HCT116 (cell line): Measurements from ENCODE around the gene ACTL7B. TPM values are rescaled to one million over a fixed set of nuclear protein-coding genes. Genes with fewer than 3 reads are reported as not detected.

ENCODE experiments used
- ATAC-seq: fragments of 200-7000 bp; cut with Tn5 transposase; 2 replicates; pipeline ENCODE4 v1.9.1; 2020; ENCODE audit warnings: mild to moderate bottlenecking, moderate library complexity
- BruUV-seq: library from RNA; stranded (reverse); fragments of 400-500 nt; replicated peaks from 2 replicates; lab custom pipeline; 2021; lab: Mats Ljungman, UMichigan
- CTCF ChIA-PET: fragments of 300-600 bp; sonication (Branson Sonifier 250); formaldehyde crosslinking; loops from one replicate; lab custom pipeline; 2021; ENCODE audit warnings: antibody characterized with exemption; lab: Charles Lee
- POLR2A ChIA-PET: fragments of 300-600, 350-600 bp; sonication (Branson Sonifier 250); formaldehyde crosslinking; loops from one replicate; lab custom pipeline; 2021; ENCODE audit warnings: antibody characterized with exemption; lab: Charles Lee
- RAD21 ChIA-PET, 2 experiments: fragments of 300-600 bp; sonication (Branson Sonifier 250); formaldehyde crosslinking; loops; one replicate each; lab custom pipeline; 2023; ENCODE audit warnings: low total read pairs in 2 of 2; ENCODE audit not compliant: uncharacterized antibody in 2 of 2, unreplicated experiment in 2 of 2, low non-redundant PET in 1 of 2; lab: Charles Lee
- DNase-seq: peaks from one replicate; pipeline ENCODE4 v3.0.0-alpha.2; 2010; ENCODE audit warnings: low read depth, low spot score
- H2AFZ ChIP-seq: fragments of 200-600 bp; shearing (Covaris generic), sonication (generic); 2 replicates; pipeline ENCODE4 v1.6.1; 2017; ENCODE audit warnings: low read depth, mixed run types, mixed read lengths, antibody characterized with exemption, low read length; ENCODE audit not compliant: poor library complexity, severe bottlenecking
- H3K27ac ChIP-seq: 2 replicates; pipeline ENCODE4 v1.5.1; 2012; ENCODE audit warnings: low read depth, low read length
- H3K27me3 ChIP-seq: fragments of 200-600 bp; sonication (generic); 2 replicates; pipeline ENCODE4 v1.6.1; 2016; ENCODE audit warnings: mixed run types, low read length, mixed read lengths; ENCODE audit not compliant: insufficient read depth
- H3K36me3 ChIP-seq, 2 experiments: fragments of 200-500 bp in 1 of 2; fragments of 200-600 bp in 1 of 2; sonication (Bioruptor generic) in 1 of 2; sonication (generic) in 1 of 2; 2 replicates each; pipeline versions ENCODE4 v1.5.1 to v1.6.1; 2014 to 2016; ENCODE audit warnings: low read length in 2 of 2, inconsistent platforms in 1 of 2, mixed read lengths in 1 of 2, mixed run types in 1 of 2; ENCODE audit not compliant: insufficient read depth in 2 of 2, control insufficient read depth in 1 of 2
- H3K4me1 ChIP-seq, 2 experiments: fragments of 200-600 bp in 1 of 2; sonication (generic) in 1 of 2; 2 replicates each; pipeline versions ENCODE4 v1.5.1 to v1.6.1; 2012 to 2017; ENCODE audit warnings: low read length in 2 of 2, inconsistent platforms in 1 of 2, mild to moderate bottlenecking in 1 of 2, mixed read lengths in 1 of 2, mixed run types in 1 of 2, moderate library complexity in 1 of 2; ENCODE audit not compliant: insufficient read depth in 2 of 2, control insufficient read depth in 1 of 2
- H3K4me2 ChIP-seq: fragments of 200-600 bp; sonication (generic); 2 replicates; pipeline ENCODE4 v1.6.1; 2017; ENCODE audit warnings: mixed run types, low read length, mixed read lengths
- H3K4me3 ChIP-seq, 2 experiments: fragments of 200-600 bp in 1 of 2; sonication (generic) in 1 of 2; replicated peaks in 1 of 2; 2 replicates each; pipeline ENCODE4 v1.5.1; 2011 to 2016; ENCODE audit warnings: low read length in 2 of 2, control low read depth in 1 of 2, low read depth in 1 of 2, mild to moderate bottlenecking in 1 of 2, mixed read lengths in 1 of 2, mixed run types in 1 of 2
- H3K79me2 ChIP-seq: fragments of 200-600 bp; sonication (generic); 2 replicates; pipeline ENCODE4 v1.6.1; 2017; ENCODE audit warnings: mild to moderate bottlenecking, mixed run types, low read length, moderate library complexity, mixed read lengths; ENCODE audit not compliant: insufficient read depth
- H3K9ac ChIP-seq: fragments of 200-600 bp; sonication (generic); 2 replicates; pipeline ENCODE4 v1.6.1; 2016; ENCODE audit warnings: low read length, mixed read lengths
- H3K9me2 ChIP-seq: fragments of 200-600 bp; sonication (generic), shearing (Covaris generic); 2 replicates; pipeline ENCODE4 v1.6.1; 2017; ENCODE audit warnings: mixed run types, mild to moderate bottlenecking, moderate library complexity; ENCODE audit not compliant: insufficient read depth
- H3K9me3 ChIP-seq, 2 experiments: fragments of 200-500 bp in 1 of 2; fragments of 200-600 bp in 1 of 2; sonication (Bioruptor generic) in 1 of 2; sonication (generic) in 1 of 2; 2 replicates each; pipeline ENCODE4 v1.6.1; 2014 to 2017; ENCODE audit warnings: low read length in 2 of 2, mixed read lengths in 2 of 2, inconsistent platforms in 1 of 2, low read depth in 1 of 2, mild to moderate bottlenecking in 1 of 2, mixed run types in 1 of 2, moderate library complexity in 1 of 2; ENCODE audit not compliant: control insufficient read depth in 1 of 2, insufficient read depth in 1 of 2
- H4K20me1 ChIP-seq: fragments of 200-600 bp; sonication (generic), shearing (Covaris generic); 2 replicates; pipeline ENCODE4 v1.6.1; 2017; ENCODE audit warnings: mixed run types, mild to moderate bottlenecking, moderate library complexity; ENCODE audit not compliant: insufficient read depth
- ATF3 ChIP-seq: IDR thresholded peaks from 2 replicates; pipeline ENCODE4 v1.6.1; 2012
- CBX3 ChIP-seq: IDR thresholded peaks from 2 replicates; pipeline ENCODE4 v1.6.1; 2012; ENCODE audit warnings: low read depth
- CEBPB ChIP-seq: IDR thresholded peaks from 2 replicates; pipeline ENCODE4 v1.6.1; 2012; ENCODE audit warnings: low read depth
- CTCF ChIP-seq, 3 experiments: fragments of 200-600 bp in 1 of 3; sonication (generic) in 1 of 3; IDR thresholded peaks in 2 of 3; conservative IDR thresholded peaks in 1 of 3; 2 replicates each; pipeline ENCODE4 v1.5.1; 2012 to 2017; ENCODE audit warnings: low read depth in 2 of 3, low read length in 2 of 3, antibody characterized with exemption in 1 of 3, borderline replicate concordance in 1 of 3, control low read depth in 1 of 3, mild to moderate bottlenecking in 1 of 3, mixed read lengths in 1 of 3, mixed run types in 1 of 3, moderate library complexity in 1 of 3; ENCODE audit not compliant: insufficient read depth in 1 of 3
- EGR1 ChIP-seq: IDR thresholded peaks from 2 replicates; pipeline ENCODE4 v1.6.1; 2012; ENCODE audit warnings: low read depth
- EZH2 ChIP-seq: fragments of 200-600 bp; sonication (generic); IDR thresholded peaks from 2 replicates; pipeline ENCODE4 v1.6.1; 2017; ENCODE audit warnings: antibody characterized with exemption, mixed run types
- EZH2phosphoT487 ChIP-seq: fragments of 200-600 bp; IDR thresholded peaks from 2 replicates; pipeline ENCODE4 v1.6.1; 2018; ENCODE audit warnings: antibody characterized with exemption, borderline replicate concordance
- FOSL1 ChIP-seq: IDR thresholded peaks from 2 replicates; pipeline ENCODE4 v1.6.1; 2012; ENCODE audit warnings: low read depth
- POLR2A ChIP-seq: IDR thresholded peaks from 2 replicates; pipeline ENCODE4 v1.7.0; 2011; ENCODE audit warnings: borderline replicate concordance; ENCODE audit not compliant: insufficient read depth, insufficient read length; ENCODE audit errors: extremely low read depth
- POLR2AphosphoS5 ChIP-seq: IDR thresholded peaks from 2 replicates; pipeline ENCODE4 v1.6.1; 2011; ENCODE audit warnings: mild to moderate bottlenecking, low read depth, low read length, moderate library complexity
- RAD21 ChIP-seq: IDR thresholded peaks from 2 replicates; pipeline ENCODE4 v1.6.1; 2012; ENCODE audit warnings: low read depth, mild to moderate bottlenecking
- SP1 ChIP-seq: IDR thresholded peaks from 2 replicates; pipeline ENCODE4 v1.6.1; 2012; ENCODE audit warnings: low read depth
- SRF ChIP-seq: IDR thresholded peaks from 2 replicates; pipeline ENCODE4 v1.6.1; 2012; ENCODE audit warnings: low read depth
- TCF7L2 ChIP-seq: IDR thresholded peaks from 2 replicates; pipeline ENCODE4 v1.7.0; 2011; ENCODE audit warnings: borderline replicate concordance, inconsistent platforms; ENCODE audit not compliant: insufficient read depth, insufficient read length; ENCODE audit errors: extremely low read depth
- ZBTB33 ChIP-seq: IDR thresholded peaks from 2 replicates; pipeline ENCODE4 v1.6.1; 2011; ENCODE audit warnings: mild to moderate bottlenecking, low read length, moderate library complexity; ENCODE audit not compliant: insufficient replicate concordance; ENCODE audit errors: extremely low read depth
- ZFX ChIP-seq: fragments of 450-650 bp; IDR thresholded peaks from 2 replicates; pipeline ENCODE4 v1.6.1; 2017
- ZNF274 ChIP-seq: fragments of 200-500 bp; sonication (Bioruptor generic); IDR thresholded peaks from 2 replicates; pipeline ENCODE4 v1.6.1; 2014; ENCODE audit warnings: mild to moderate bottlenecking, low read depth, low read length, inconsistent platforms
- intact Hi-C: fragments of 100-400 bp; cut with micrococcal nuclease; formaldehyde crosslinking; loops from 2 replicates; pipeline ENCODE4 v1.10.0; 2022
- total RNA-seq: library from RNA; stranded (reverse); gene quantifications from one replicate; pipeline ENCODE4 v1.2.1, GENCODE V29; 2021; ENCODE audit not compliant: unreplicated experiment
- TF ChIP-seq, protein P1 (sequence below): IDR thresholded peaks from 2 replicates; pipeline ENCODE4 v1.6.1; 2012
- TF ChIP-seq, protein P2 (sequence below): IDR thresholded peaks from 2 replicates; pipeline ENCODE4 v1.6.1; 2012; ENCODE audit warnings: low read depth

The ACTL7B gene
- total RNA-seq, 1 experiment from 2014 or later = not detected

GRCh38 chr9:108854641-108855528, 901 bp downstream of the ACTL7B start:
- ATAC-seq = no peak
- no peaks in the 10 kb centered on the region for H3K36me3 ChIP-seq
- TF ChIP-seq CTCF (IDR thresholded peaks at IDR 0.05 in 2 of 3, conservative IDR thresholded peaks at IDR 0.05 in 1 of 3; ENCODE audit: borderline replicate concordance in 1 of 3, insufficient read depth in 1 of 3, low read depth in 2 of 3, low read length in 2 of 3) (no peak), SP1 (no peak), CBX3 (no peak), TCF7L2 (no peak), EZH2 (no peak), POLR2A (no peak), FOSL1 (no peak), SRF (no peak), POLR2AphosphoS5 (no peak), EGR1 (no peak), ZBTB33 (no peak), ZFX (no peak), CEBPB (no peak), ATF3 (no peak), EZH2phosphoT487 (no peak), RAD21 (no peak), ZNF274 (no peak)
- TF ChIP-seq, protein P1, sequence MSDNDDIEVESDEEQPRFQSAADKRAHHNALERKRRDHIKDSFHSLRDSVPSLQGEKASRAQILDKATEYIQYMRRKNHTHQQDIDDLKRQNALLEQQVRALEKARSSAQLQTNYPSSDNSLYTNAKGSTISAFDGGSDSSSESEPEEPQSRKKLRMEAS = no peak
- TF ChIP-seq, protein P2, sequence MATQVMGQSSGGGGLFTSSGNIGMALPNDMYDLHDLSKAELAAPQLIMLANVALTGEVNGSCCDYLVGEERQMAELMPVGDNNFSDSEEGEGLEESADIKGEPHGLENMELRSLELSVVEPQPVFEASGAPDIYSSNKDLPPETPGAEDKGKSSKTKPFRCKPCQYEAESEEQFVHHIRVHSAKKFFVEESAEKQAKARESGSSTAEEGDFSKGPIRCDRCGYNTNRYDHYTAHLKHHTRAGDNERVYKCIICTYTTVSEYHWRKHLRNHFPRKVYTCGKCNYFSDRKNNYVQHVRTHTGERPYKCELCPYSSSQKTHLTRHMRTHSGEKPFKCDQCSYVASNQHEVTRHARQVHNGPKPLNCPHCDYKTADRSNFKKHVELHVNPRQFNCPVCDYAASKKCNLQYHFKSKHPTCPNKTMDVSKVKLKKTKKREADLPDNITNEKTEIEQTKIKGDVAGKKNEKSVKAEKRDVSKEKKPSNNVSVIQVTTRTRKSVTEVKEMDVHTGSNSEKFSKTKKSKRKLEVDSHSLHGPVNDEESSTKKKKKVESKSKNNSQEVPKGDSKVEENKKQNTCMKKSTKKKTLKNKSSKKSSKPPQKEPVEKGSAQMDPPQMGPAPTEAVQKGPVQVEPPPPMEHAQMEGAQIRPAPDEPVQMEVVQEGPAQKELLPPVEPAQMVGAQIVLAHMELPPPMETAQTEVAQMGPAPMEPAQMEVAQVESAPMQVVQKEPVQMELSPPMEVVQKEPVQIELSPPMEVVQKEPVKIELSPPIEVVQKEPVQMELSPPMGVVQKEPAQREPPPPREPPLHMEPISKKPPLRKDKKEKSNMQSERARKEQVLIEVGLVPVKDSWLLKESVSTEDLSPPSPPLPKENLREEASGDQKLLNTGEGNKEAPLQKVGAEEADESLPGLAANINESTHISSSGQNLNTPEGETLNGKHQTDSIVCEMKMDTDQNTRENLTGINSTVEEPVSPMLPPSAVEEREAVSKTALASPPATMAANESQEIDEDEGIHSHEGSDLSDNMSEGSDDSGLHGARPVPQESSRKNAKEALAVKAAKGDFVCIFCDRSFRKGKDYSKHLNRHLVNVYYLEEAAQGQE = no peak

More at GRCh38 chr9:108854641-108855528, 901 bp downstream of the ACTL7B start:
- Histone ChIP-seq H3K27me3 (no peaks in the 10 kb centered on the region), H3K4me2 (no peak overlapping the region), H3K9me3 (no peaks in the 10 kb centered on the region), H3K27ac (no peak overlapping the region), H3K9ac (no peak overlapping the region), H3K9me2 (no peaks in the 10 kb centered on the region), H3K79me2 (no peaks in the 10 kb centered on the region), H4K20me1 (no peaks in the 10 kb centered on the region), H2AFZ (no peak overlapping the region), H3K4me3 (no peak overlapping the region), H3K4me1 (peaks cover 0 to 9% of the 10 kb centered on the region in 2 experiments; a peak in 2 of 4 replicates)
- ChIA-PET RAD21 (no interaction called here), POLR2A (no interaction called here), CTCF (no interaction called here)
- intact Hi-C loops = loop anchor here (5.0 to 10.0 kb wide), 2 partner anchors 470 to 547 kb away; partner anchors contain the start of gene EPB41L4B
- no peak for DNase-seq
- no TSS peak for BruUV-seq
